GM19395 (cell line): ENCODE results near the gene NKIRAS1.
"Not testable (repeated sequence)": the region's sequence is repeated elsewhere in the genome, so short reads cannot be mapped to it uniquely, and the experiment has no call there.

Experiments used
- ATAC-seq: cut with Tn5 transposase; IDR thresholded peaks from one replicate; pipeline ENCODE4 v1.9.1; 2021; ENCODE audit warnings: mild to moderate bottlenecking, moderate library complexity; ENCODE audit not compliant: unreplicated experiment

Gene NKIRAS1

GRCh38 chr3:23941440-23941839, 24.6 kb upstream of the NKIRAS1 start:
- no peak for ATAC-seq

GRCh38 chr3:23940775-23941174, 24.0 kb upstream of the NKIRAS1 start:
- ATAC-seq: no peak

- no peak for ATAC-seq
These were observed 21.9 kb upstream of the NKIRAS1 start for GRCh38 chr3:23938688-23939087.

- no peak for ATAC-seq
These were observed 20.5 kb upstream of the NKIRAS1 start for GRCh38 chr3:23937296-23937695.

- ATAC-seq: no peak
These were observed 17.5 kb upstream of the NKIRAS1 start for GRCh38 chr3:23934253-23934652.

GRCh38 chr3:23932571-23932970, 15.8 kb upstream of the NKIRAS1 start:
- no peak for ATAC-seq

GRCh38 chr3:23931597-23931996, 14.8 kb upstream of the NKIRAS1 start:
- no peak for ATAC-seq

- ATAC-seq: no peak
These were observed 11.7 kb upstream of the NKIRAS1 start for GRCh38 chr3:23928524-23928923.

GRCh38 chr3:23926736-23927135, 9.9 kb upstream of the NKIRAS1 start:
- ATAC-seq: no peak

GRCh38 chr3:23926246-23926645, 9.5 kb upstream of the NKIRAS1 start:
- no peak for ATAC-seq

GRCh38 chr3:23923786-23924185, 7.0 kb upstream of the NKIRAS1 start:
- ATAC-seq: no peak

GRCh38 chr3:23921052-23921511, 4.3 kb upstream of the NKIRAS1 start:
- ATAC-seq: no peak

GRCh38 chr3:23920151-23920655, 3.4 kb upstream of the NKIRAS1 start:
- ATAC-seq: no peak

- no peak for ATAC-seq
These were observed 2.8 kb upstream of the NKIRAS1 start for GRCh38 chr3:23919628-23920027.

- not testable (repeated sequence) for ATAC-seq
These were observed 1.5 kb upstream of the NKIRAS1 start for GRCh38 chr3:23918331-23918730.

GRCh38 chr3:23917679-23918303, 1.0 kb upstream of the NKIRAS1 start:
- not testable (repeated sequence) for ATAC-seq

- ATAC-seq: peak; percentile 50
These were observed 471 bp downstream of the NKIRAS1 start for GRCh38 chr3:23916152-23916885.

- ATAC-seq: no peak
These were observed 1.2 kb downstream of the NKIRAS1 start for GRCh38 chr3:23915537-23916108.

GRCh38 chr3:23913873-23914743, 2.7 kb downstream of the NKIRAS1 start:
- ATAC-seq: no peak

GRCh38 chr3:23913182-23913581, 3.6 kb downstream of the NKIRAS1 start:
- ATAC-seq: no peak

GRCh38 chr3:23912335-23912734, 4.5 kb downstream of the NKIRAS1 start:
- not testable (repeated sequence) for ATAC-seq
